Neural progenitor cell (in vitro differentiated cells): Measurements from ENCODE around the gene HDAC7.

ENCODE experiments used
- CTCF ChIP-seq: fragments of 200-600 bp; sonication (generic); IDR thresholded peaks from 2 replicates; pipeline ENCODE4 v1.5.1; 2017; ENCODE audit warnings: antibody characterized with exemption, mild to moderate bottlenecking
- EZH2 ChIP-seq: fragments of 200-600 bp; sonication (generic); IDR thresholded peaks from 2 replicates; pipeline ENCODE4 v1.6.1; 2017; ENCODE audit warnings: antibody characterized with exemption, mild to moderate bottlenecking, moderate library complexity
- EZH2phosphoT487 ChIP-seq: fragments of 200-600 bp; sonication (generic); IDR thresholded peaks from 2 replicates; pipeline ENCODE4 v1.6.1; 2017; ENCODE audit warnings: antibody characterized with exemption

- TF ChIP-seq CTCF (no peak), EZH2 (no peak), EZH2phosphoT487 (no peak)
Measured at GRCh38 chr12:47770086-47770726, 49.5 kb downstream of the HDAC7 start.
